GM23338 (cell line): ENCODE data around the gene TMEM139. TPM values are rescaled to one million over a fixed set of nuclear protein-coding genes. Genes with fewer than 3 reads are reported as not detected.
A peak's percentile ranks its signal among the peaks of the same experiment; 100 is the strongest.

Experiments
- ATAC-seq: fragments of 200-7000 bp; cut with Tn5 transposase; 3 replicates; pipeline ENCODE4 v1.9.1; 2020
- DNase-seq: peaks from one replicate; pipeline ENCODE4 v3.0.0-alpha.2; 2015; ENCODE audit warnings: low spot score
- H2AFZ ChIP-seq: fragments of 200-600 bp; sonication (generic); 2 replicates; pipeline ENCODE4 v1.8.0; 2016; ENCODE audit warnings: antibody characterized with exemption, mild to moderate bottlenecking, moderate library complexity
- H3F3A ChIP-seq: fragments of 200-600 bp; sonication (generic); replicated peaks from 2 replicates; pipeline ENCODE4 v1.8.0; 2017; ENCODE audit warnings: antibody characterized with exemption, mixed run types, low read depth
- H3K27ac ChIP-seq: fragments of 200-600 bp; sonication (generic); 2 replicates; pipeline ENCODE4 v1.6.1; 2016; ENCODE audit warnings: low read depth
- H3K27me3 ChIP-seq: fragments of 200-600 bp; sonication (generic); 2 replicates; pipeline ENCODE4 v1.8.0; 2016; ENCODE audit warnings: mild to moderate bottlenecking, mixed run types, moderate library complexity; ENCODE audit not compliant: insufficient read depth
- H3K36me3 ChIP-seq: fragments of 200-600 bp; sonication (generic); 2 replicates; pipeline ENCODE4 v1.8.0; 2016; ENCODE audit warnings: mild to moderate bottlenecking; ENCODE audit not compliant: insufficient read depth
- H3K4me1 ChIP-seq: fragments of 200-600 bp; sonication (generic); 2 replicates; pipeline ENCODE4 v1.8.0; 2016; ENCODE audit warnings: mild to moderate bottlenecking, moderate library complexity; ENCODE audit not compliant: insufficient read depth
- H3K4me2 ChIP-seq: fragments of 200-600 bp; sonication (generic); 2 replicates; pipeline ENCODE4 v1.7.1; 2017; ENCODE audit warnings: mixed run types
- H3K4me3 ChIP-seq: fragments of 200-600 bp; sonication (generic); 2 replicates; pipeline ENCODE4 v1.6.1; 2016; ENCODE audit warnings: mixed run types
- H3K79me2 ChIP-seq: fragments of 200-600 bp; sonication (generic); replicated peaks from 2 replicates; pipeline ENCODE4 v1.8.0; 2017; ENCODE audit warnings: mild to moderate bottlenecking; ENCODE audit not compliant: insufficient read depth
- H3K9me2 ChIP-seq: fragments of 200-600 bp; sonication (generic); 2 replicates; pipeline ENCODE4 v1.8.0; 2017; ENCODE audit not compliant: insufficient read depth
- H4K20me1 ChIP-seq: fragments of 200-600 bp; sonication (generic); replicated peaks from 2 replicates; pipeline ENCODE4 v1.8.0; 2017; ENCODE audit warnings: mild to moderate bottlenecking; ENCODE audit not compliant: insufficient read depth
- H3K27ac Mint-ChIP-seq: 2 replicates; pipeline ENCODE4 v1.8.0; 2020; ENCODE audit warnings: inconsistent platforms, mild to moderate bottlenecking, moderate library complexity, mixed read lengths
- H3K27me3 Mint-ChIP-seq: 3 replicates; pipeline ENCODE4 v1.8.0; 2022; ENCODE audit warnings: low read depth, mild to moderate bottlenecking, moderate library complexity, mixed read lengths, inconsistent platforms; ENCODE audit not compliant: insufficient read depth, poor library complexity
- H3K36me3 Mint-ChIP-seq: 3 replicates; pipeline ENCODE4 v1.8.0; 2021; ENCODE audit warnings: low read depth, mild to moderate bottlenecking, inconsistent platforms, moderate library complexity, mixed read lengths
- H3K4me1 Mint-ChIP-seq: 3 replicates; pipeline ENCODE4 v1.8.0; 2020; ENCODE audit warnings: mild to moderate bottlenecking, inconsistent platforms, mixed read lengths
- H3K4me3 Mint-ChIP-seq: 3 replicates; pipeline ENCODE4 v1.8.0; 2021; ENCODE audit warnings: moderate library complexity, mild to moderate bottlenecking, inconsistent platforms, mixed read lengths
- H3K9me3 Mint-ChIP-seq: 3 replicates; pipeline ENCODE4 v1.8.0; 2020; ENCODE audit warnings: moderate library complexity, mild to moderate bottlenecking, inconsistent platforms, mixed read lengths
- CTCF ChIP-seq, 2 experiments: fragments of 200-600 bp in 1 of 2; sonication (generic) in 1 of 2; conservative IDR thresholded peaks; 2 replicates each; pipeline versions ENCODE4 v1.5.1 to v1.6.1; 2016 to 2017; ENCODE audit warnings: antibody characterized with exemption in 2 of 2, low read depth in 2 of 2, mild to moderate bottlenecking in 2 of 2, moderate library complexity in 1 of 2
- ETS1 ChIP-seq: IDR thresholded peaks from 2 replicates; pipeline ENCODE4 v1.6.1; 2016; ENCODE audit warnings: antibody characterized with exemption
- EZH2 ChIP-seq: fragments of 200-600 bp; sonication (generic); IDR thresholded peaks from one replicate; pipeline ENCODE4 v1.8.0; 2017; ENCODE audit warnings: antibody characterized with exemption, mild to moderate bottlenecking, low read depth; ENCODE audit not compliant: unreplicated experiment
- JUNB ChIP-seq: IDR thresholded peaks from one replicate; pipeline ENCODE4 v1.6.1; 2016; ENCODE audit warnings: antibody characterized with exemption; ENCODE audit not compliant: unreplicated experiment
- NANOG ChIP-seq: IDR thresholded peaks from 2 replicates; pipeline ENCODE4 v1.6.1; 2016; ENCODE audit warnings: antibody characterized with exemption, borderline replicate concordance
- REST ChIP-seq: IDR thresholded peaks from one replicate; pipeline ENCODE4 v1.6.1; 2018; ENCODE audit warnings: antibody characterized with exemption; ENCODE audit not compliant: unreplicated experiment
- STAT1 ChIP-seq: IDR thresholded peaks from one replicate; pipeline ENCODE4 v1.6.1; 2016; ENCODE audit warnings: antibody characterized with exemption; ENCODE audit not compliant: unreplicated experiment
- ZNF114 ChIP-seq: fragments of 250-450 bp; sonication (Bioruptor Pico); IDR thresholded peaks from 2 replicates; pipeline ENCODE4 v1.5.0; 2020; ENCODE audit warnings: mild to moderate bottlenecking, moderate library complexity
- ZNF331 ChIP-seq: fragments of 250-450 bp; sonication (Bioruptor Pico); IDR thresholded peaks from 2 replicates; pipeline ENCODE4 v1.5.0; 2020; ENCODE audit warnings: low read depth, mild to moderate bottlenecking, moderate library complexity
- polyA plus RNA-seq: library from polyadenylated mRNA; unstranded; fragments of >200 nt; fragmentation: Nextera tagmentation; extraction: Ambion mirVana; gene quantifications from 2 replicates; pipeline ENCODE4 v1.2.1, GENCODE V29; 2016
- total RNA-seq: library from RNA; depleted of rRNA; stranded (reverse); fragments of >200 nt; shearing (Covaris generic); gene quantifications from 2 replicates; pipeline ENCODE4 v1.2.3, GENCODE V29; 2014

TMEM139 gene
- total and polyA plus RNA-seq, 2 experiments from 2014 or later, result 3.3 to 3.6 TPM

- Histone ChIP-seq H3K36me3 (peaks cover 62% of the 10 kb centered on the region), H3K4me1 (no peaks in the 10 kb centered on the region), H2AFZ (no peak overlapping the region), H3K9me2 (no peaks in the 10 kb centered on the region), H3K4me2 (no peak overlapping the region), H3K27ac (no peak overlapping the region), H3K79me2 (no peaks in the 10 kb centered on the region; the same call in 1 of the 2 replicates), H3K27me3 (no peaks in the 10 kb centered on the region), H3F3A (0 out of 2 replicates have a peak, but pooled peaks cover 3% of the 10 kb centered on the region), H4K20me1 (peaks cover 16% of the 10 kb centered on the region), H3K4me3 (no peak overlapping the region)
- Mint-ChIP-seq H3K4me1 (no peaks in the 10 kb centered on the region), H3K4me3 (no peak overlapping the region; the same call in 2 of the 3 replicates), H3K27me3 (peaks cover 5% of the 10 kb centered on the region), H3K9me3 (no peaks in the 10 kb centered on the region; the same call in 2 of the 3 replicates), H3K27ac (no peak overlapping the region), H3K36me3 (peaks cover 85% of the 10 kb centered on the region)
- DNase-seq (peak; percentile 87), ATAC-seq (peak; percentile 95)
- TF ChIP-seq CTCF (conservative IDR thresholded peaks at IDR 0.05; ENCODE audit: low read depth in 2 of 2), result peak; percentile 82 to 96
- TF ChIP-seq EZH2, result no peak
Measured at GRCh38 chr7:143305423-143306070, 20.8 kb downstream of the TMEM139 start.

- Mint-ChIP-seq H3K9me3 (no peaks in the 10 kb centered on the region; the same call in 2 of the 3 replicates), H3K4me3 (no peak overlapping the region), H3K4me1 (no peaks in the 10 kb centered on the region), H3K27me3 (peaks cover 5% of the 10 kb centered on the region), H3K27ac (no peak overlapping the region), H3K36me3 (peaks cover 57% of the 10 kb centered on the region)
- Histone ChIP-seq H3K27ac (no peak overlapping the region), H3K4me3 (no peak overlapping the region), H3K79me2 (no peaks in the 10 kb centered on the region; the same call in 1 of the 2 replicates), H4K20me1 (peaks cover 7% of the 10 kb centered on the region), H2AFZ (no peak overlapping the region), H3K4me1 (no peaks in the 10 kb centered on the region), H3K27me3 (no peaks in the 10 kb centered on the region), H3K9me2 (no peaks in the 10 kb centered on the region), H3K36me3 (peaks cover 39% of the 10 kb centered on the region), H3K4me2 (no peak overlapping the region), H3F3A (0 out of 2 replicates have a peak, but pooled peaks cover 3% of the 10 kb centered on the region)
- no peak for TF ChIP-seq EZH2
- ATAC-seq (no peak), DNase-seq (no peak)
Measured at GRCh38 chr7:143308632-143309031, 23.9 kb downstream of the TMEM139 start.

- H3F3A ChIP-seq, result no peaks in the 10 kb centered on the region
- no peak overlapping the region for H3K27ac ChIP-seq
- Mint-ChIP-seq H3K4me1 (peaks cover 4% of the 10 kb centered on the region; the same call in 2 of the 3 replicates), H3K4me3 (no peak overlapping the region), H3K27ac (no peak overlapping the region), H3K27me3 (peaks cover 11% of the 10 kb centered on the region), H3K9me3 (no peaks in the 10 kb centered on the region; the same call in 2 of the 3 replicates), H3K36me3 (peaks cover 4% of the 10 kb centered on the region; the same call in 2 of the 3 replicates)
- DNase-seq (no peak), ATAC-seq (no peak)
- no peaks in the 10 kb centered on the region for H3K79me2 ChIP-seq
- no peaks in the 10 kb centered on the region for H3K9me2 ChIP-seq
- no peak overlapping the region for H3K4me2 ChIP-seq
- H3K27me3 ChIP-seq, result no peaks in the 10 kb centered on the region
- no peaks in the 10 kb centered on the region for H4K20me1 ChIP-seq
- no peaks in the 10 kb centered on the region for H3K36me3 ChIP-seq
- no peaks in the 10 kb centered on the region for H3K4me1 ChIP-seq
- no peak overlapping the region for H3K4me3 ChIP-seq
- H2AFZ ChIP-seq, result no peak overlapping the region
- TF ChIP-seq ZNF114 (CRISPR knock-in tag) (no peak), JUNB (no peak), ETS1 (no peak), EZH2 (no peak), ZNF331 (no peak), REST (no peak), NANOG (no peak), CTCF (conservative IDR thresholded peaks at IDR 0.05; ENCODE audit: low read depth in 2 of 2) (no peak), STAT1 (no peak)
Measured at GRCh38 chr7:143314127-143314526, 29.4 kb downstream of the TMEM139 start.
